Amniotic stem cell (primary cell): ENCODE measurements around the gene PCK1.
"Not testable (repeated sequence)": the region's sequence is repeated elsewhere in the genome, so short reads cannot be mapped to it uniquely, and the experiment has no call there.

Experiments
- DNase-seq: peaks from one replicate; lab custom pipeline; 2025; lab: John Stamatoyannopoulos, UW

Gene PCK1

DNA sequence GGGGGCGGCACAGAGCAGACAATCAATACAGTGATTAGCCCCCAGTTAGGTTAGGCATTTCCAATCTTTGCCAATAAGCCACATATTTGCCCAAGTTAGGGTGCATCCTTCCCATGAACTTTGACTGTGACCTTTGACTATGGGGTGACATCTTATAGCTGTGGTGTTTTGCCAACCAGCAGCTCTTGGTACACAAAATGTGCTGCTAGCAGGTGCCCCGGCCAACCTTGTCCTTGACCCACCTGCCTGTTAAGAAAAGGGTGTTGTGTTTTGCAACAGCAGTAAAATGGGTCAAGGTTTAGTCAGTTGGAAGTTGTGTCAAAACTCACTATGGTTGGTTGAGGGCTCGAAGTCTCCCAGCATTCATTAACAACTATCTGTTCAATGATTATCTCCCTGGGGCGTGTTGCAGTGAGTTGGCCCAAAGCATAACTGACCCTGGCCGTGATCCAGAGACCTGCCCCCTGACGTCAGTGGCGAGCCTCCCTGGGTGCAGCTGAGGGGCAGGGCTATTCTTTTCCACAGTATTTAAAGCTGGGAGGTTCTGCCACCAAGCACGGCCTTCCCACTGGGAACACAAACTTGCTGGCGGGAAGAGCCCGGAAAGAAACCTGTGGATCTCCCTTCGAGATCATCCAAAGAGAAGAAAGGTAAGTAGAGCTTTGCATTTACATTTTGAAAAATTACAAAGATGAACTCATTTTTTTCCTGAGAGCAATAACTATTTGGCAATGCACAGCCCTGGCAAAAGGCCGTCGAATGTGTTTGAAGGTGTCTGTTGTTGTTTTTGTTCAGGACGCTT, at the start of gene PCK1:
Gene PCK1, plus strand, starts transcription at position 557 of the 802 bp plus-strand sequence. CDS start 302 bp downstream, outside the sequence.
- no peak for DNase-seq

GRCh38 chr20:57511709-57512108, 49.2 kb upstream of the PCK1 start:
- DNase-seq = not testable (repeated sequence)

GRCh38 chr20:57512432-57512831, 48.5 kb upstream of the PCK1 start:
- no peak for DNase-seq

DNA sequence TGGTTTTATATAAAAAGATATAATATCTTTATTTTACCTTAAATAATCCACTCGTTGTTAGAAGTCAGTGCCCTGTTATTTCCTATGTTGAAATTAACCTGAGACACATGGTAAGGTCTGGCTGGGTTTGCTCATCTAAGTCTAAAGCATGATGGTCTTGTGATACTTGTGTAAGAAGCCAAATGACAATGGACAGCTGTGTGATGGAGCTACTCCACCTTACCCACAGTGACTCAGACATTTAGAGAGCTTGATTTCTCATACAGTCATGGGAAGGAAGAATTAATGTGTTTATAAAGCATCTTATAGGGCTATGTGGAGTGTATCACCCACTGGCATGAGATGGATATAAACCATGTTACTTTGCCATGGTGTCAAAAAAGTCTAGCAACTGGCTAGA, 47.7 kb upstream of the PCK1 start:
- DNase-seq = no peak

- peak; percentile 62 for DNase-seq
Observed at GRCh38 chr20:57514273-57514751, 46.6 kb upstream of the PCK1 start.

- no peak for DNase-seq
Observed at GRCh38 chr20:57517904-57518303, 43.0 kb upstream of the PCK1 start.

DNA sequence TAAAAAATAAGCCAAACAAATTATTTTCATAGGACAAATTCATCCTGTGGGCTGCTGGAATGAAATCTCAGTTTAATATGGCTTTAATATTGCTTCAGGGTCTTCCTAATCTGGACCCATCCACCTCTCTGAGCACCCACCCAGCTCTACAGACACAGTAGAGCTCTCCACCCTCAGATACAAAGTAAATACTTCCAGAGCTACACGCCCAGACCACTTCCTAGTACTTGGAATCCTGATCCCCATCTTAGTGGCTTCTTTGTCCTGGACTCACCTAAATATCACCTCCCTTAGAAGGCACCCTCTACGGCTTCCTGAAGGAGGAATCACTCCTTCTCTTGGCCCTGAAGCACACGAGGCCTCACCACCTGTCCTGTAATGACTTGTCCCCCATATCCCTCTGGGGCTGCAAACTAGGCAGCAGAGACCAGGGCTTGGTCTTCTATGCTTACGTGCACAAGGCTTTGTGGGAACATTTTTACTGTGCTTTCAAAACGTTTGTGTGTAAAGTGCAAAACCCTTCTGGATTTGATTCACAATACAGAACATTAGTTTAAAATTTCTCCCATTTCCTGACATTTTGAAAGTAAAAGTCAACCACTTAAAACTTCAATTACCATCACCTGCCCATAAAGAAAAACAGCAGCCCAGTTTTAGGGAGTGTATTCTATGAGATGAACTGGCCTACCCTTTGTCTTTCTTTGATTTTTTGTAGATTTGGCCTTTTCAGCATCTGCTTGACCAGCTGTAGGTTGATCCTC, 38.4 kb upstream of the PCK1 start:
- no peak for DNase-seq

GRCh38 chr20:57523782-57524181, 37.1 kb upstream of the PCK1 start:
- DNase-seq = no peak

DNA sequence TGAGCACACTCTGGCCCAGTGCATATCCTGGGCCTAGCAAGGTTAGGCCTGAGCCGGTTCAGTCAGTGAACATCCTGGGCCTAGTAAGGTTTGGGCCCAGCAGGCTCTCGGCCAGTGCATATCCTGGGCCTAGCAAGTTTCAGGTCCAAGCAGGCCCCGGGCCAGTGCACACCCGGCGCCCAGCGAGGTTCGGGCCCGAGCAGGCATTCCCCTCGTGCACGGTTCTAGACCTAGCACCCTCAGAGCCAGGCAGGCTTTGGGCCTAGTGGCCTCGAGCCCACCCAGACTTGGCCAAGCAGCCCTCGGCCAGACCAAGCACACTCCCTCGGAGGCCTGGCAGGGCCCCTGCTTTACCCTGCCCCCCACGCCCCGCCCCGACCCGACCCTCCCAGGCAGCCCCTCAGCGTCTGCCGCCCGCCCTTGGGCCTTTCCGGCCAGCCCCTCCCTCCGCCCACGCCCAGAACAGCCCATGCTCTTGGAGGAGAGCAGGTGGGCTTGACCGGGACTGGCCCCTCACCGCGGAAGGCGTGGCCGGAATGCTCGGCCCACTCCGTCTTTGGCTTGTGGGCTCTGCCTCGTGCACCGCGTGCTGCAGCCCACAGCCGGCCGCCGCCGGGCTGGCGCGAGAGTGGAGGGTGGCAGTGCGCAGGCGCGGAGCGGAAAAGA, 36.3 kb upstream of the PCK1 start, which contains the start of gene CTCFL:
Gene CTCFL, minus strand, starts transcription at position 630 of the 666 bp plus-strand sequence. CDS start 935 bp downstream, outside the sequence.
- DNase-seq = no peak

DNA sequence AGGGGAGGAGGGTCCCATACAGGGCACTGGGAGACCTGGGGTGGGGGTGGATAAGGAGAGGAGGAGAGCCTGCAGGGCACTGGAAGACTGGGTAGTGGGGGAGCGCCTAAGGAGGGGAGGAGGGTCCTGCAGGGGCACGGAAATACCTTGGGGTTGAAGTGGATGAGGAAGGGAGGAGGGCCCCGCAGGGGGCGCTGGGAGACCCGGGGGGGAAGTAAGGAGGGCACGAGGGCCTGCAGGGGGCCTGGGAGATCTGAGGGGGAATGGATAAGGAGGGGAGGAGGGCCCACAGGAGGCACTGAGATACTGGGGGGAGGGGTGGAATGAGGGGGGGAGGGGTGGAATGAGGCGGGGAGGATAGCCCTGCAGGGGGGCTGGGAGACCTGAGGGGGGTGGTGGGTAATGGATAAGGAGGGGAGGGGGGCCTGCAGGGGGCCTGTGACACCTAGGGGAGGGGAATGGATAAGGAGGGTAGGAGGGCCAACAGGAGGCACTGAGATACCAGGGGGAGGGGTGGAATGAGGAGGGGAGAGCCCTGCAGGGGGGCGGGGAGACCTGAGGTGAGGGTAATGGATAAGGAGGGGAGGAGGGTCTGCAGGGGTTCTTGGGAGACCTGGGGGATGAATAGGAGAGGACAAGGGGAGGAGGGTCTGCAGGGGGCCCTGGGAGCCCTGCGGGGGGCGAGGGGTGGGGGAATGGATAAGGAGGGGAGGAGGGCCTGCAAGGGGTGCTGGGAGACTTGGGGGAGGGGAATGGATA, 35.4 kb upstream of the PCK1 start:
- DNase-seq = no peak

DNA sequence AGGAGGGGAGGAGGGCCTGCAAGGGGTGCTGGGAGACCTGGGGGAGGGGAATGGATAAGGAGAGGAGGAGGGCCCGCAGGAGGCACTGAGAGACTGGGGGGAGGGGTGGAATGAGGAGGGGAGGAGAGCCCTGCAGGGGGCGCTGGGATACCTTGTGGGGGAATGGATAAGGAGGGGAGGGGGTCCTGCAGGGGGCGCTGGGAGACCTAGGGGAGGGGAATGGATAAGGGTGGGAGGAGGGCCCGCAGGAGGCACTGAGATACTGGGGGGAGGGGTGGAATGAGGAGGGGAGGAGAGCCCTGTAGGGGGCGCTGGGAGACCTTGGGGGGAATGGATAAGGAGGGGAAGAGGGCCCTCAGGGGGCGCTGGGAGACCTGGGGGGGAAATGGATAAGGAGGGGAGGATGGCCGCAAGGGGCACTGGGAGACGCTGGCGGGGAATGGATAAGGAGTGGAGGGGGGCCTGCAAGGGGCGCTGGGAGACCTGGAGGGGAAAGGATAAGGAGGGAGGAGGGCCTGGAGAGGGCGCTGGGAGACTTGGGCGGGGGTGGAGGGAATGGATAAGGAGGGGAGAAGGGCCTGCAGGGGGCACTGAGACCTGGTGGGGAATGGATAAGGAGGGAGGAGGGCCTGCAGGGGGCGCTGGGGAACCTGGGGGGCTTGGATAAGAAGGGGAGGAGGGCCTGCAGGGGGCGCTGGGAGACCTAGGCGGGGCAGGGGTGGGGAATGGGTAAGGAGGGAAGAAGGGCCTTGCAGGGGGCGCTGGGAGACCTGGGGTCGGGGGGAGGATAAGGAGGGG, 34.6 kb upstream of the PCK1 start:
- DNase-seq = no peak

DNA sequence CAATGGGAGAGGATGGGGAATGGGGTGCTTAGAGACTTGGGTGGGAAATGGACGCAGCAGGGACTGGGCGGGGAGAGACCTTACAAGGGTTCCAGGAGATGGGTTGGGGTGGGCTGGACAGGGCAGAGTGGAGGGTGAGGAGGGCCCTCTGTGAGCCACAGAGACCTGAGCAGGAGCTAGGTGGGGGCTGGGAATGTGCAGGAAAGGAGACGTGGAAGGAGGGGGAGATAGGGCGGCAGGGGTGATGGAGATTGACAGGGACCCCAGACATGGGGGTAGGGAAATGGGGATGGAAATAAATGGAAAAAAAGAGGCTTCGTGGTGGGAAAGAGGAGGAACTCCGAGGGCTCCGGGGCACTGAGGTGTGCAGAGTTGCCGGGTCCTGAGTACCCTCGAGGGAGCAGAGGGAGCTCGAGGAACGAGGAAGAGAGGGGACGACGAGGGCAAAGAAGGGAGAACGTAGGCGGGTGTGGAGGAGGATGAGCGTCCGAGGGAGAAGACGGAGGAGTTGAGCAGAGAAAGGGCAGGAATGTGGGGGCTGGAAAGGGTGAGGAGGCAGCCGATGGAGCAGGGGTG, 33.9 kb upstream of the PCK1 start:
- no peak for DNase-seq

GRCh38 chr20:57527728-57528127, 33.2 kb upstream of the PCK1 start:
- DNase-seq = no peak

DNA sequence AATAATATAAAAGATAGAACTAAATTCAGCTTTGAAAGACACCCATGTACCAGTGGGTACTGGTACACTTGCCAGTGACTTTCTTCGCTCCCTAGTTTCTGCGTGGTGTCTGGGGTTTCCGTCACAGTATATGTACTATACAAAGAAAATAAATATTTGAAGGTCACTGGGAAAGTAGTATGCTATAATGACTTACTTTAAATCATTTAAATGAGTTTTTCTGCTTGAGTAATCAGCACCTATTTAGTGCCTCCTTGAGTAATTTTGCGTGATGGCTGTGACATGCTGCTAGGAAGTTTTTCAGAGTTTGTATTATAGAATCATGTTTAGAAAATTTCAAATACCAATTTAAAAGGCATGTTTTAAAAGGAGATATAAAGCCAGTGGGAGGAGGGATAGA, 32.8 kb upstream of the PCK1 start:
- no peak for DNase-seq

GRCh38 chr20:57529160-57529585, 31.7 kb upstream of the PCK1 start:
- DNase-seq = no peak

DNA sequence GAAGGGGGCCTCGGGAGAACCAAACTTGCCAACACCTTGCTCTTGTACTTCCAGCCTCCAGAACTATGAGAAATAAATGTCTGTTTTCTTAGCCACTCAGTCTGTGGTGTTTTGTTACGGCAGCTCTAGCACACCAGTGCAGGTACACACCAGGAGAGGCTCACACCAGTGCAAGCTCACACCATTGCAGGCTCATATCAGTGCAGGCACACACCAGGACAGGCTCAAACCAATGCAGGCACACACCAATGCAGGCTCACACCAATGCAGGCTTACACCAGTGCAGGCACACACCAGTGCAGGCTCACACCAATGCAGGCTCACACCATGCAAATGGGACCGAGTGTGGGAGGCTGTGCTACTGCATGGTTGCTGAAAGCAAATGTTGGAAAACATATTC, 31.1 kb upstream of the PCK1 start:
- DNase-seq = no peak

DNA sequence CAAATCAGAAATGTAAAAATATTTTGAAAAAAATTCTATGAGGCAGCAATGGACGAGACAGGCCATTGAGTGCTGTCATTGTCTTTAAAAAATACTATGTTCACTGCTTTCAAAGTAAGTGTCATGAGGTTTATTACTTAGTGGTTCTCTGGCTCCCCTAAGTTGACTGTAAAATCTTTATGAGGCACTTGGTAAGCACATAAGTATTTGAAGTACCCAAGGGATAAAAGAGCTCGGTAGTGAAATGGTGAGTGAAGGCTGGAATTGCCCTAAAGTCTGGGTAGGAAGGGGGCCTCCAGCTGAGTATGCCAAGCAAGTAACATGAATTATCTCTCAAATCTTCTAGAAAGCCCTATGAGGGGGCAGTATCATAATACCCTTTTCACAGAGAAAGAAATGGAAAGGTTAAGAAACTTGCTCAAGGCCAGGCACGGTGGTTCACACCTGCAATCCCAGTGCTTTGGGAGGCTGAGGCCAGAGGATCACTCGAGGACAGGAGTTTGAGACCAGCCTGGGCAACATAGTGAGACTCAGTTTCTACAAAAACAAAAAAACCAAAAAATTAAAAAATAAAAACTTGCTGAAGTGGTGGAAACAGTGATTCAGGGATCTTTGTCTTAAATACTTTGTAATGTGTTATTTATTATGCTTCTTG, 30.5 kb upstream of the PCK1 start:
- DNase-seq = no peak

DNA sequence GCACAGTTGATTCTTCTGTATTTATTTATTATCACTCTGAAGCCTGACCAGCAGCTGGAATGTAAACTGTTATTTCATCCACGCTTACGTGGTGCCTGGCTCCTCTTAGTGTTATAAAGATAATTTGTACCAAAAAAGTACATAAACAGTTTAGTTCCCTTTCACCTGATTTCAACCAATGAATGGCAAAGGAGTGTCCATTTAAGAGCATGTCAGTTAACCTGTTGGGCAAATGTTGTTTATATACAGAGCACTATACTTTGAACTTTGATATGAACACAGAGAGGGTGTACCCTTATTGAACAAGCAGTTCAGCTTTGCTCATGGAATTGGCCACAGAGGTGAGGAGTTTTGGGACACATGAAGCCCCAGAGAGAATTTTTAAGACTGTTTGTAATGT, 28.8 kb upstream of the PCK1 start:
- DNase-seq = no peak

GRCh38 chr20:57535297-57535696, 25.6 kb upstream of the PCK1 start:
- no peak for DNase-seq

DNA sequence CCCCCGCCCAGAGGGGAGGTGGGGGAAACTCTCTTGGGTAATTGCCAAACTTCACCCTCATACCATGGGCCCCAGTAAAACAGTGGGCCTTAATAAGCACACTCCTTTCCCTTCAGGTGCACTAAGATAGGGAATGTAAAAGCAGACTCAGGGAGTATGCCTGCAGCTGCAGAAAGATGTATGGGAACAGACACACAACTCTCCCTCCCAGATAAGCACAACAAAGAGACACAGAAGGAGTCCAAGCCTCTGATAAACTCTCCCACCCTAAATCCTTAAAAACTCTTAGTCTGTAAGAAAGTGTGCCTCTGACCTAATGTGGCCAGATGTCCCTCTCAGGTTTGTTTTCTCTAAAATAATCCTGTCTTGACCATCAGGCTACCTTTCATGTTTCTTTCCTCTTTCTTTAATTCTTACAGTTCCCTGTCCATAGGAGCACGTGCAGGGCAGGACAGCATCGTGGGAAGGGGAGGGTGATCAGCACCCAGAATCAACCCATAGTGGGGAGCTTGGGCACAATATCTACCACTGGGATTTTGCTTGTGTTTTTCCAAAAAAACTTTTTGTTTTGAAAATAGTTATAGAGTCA, 24.7 kb upstream of the PCK1 start:
- DNase-seq = no peak
